DMS114 treated with DMSO at 0.1 percent for 48 hours (cell line): ENCODE data around the gene C16orf74.

Experiments used
- DNase-seq: peaks from one replicate; lab custom pipeline; 2025; ENCODE audit not compliant: unreplicated experiment; lab: John Stamatoyannopoulos, UW

The C16orf74 gene

DNA sequence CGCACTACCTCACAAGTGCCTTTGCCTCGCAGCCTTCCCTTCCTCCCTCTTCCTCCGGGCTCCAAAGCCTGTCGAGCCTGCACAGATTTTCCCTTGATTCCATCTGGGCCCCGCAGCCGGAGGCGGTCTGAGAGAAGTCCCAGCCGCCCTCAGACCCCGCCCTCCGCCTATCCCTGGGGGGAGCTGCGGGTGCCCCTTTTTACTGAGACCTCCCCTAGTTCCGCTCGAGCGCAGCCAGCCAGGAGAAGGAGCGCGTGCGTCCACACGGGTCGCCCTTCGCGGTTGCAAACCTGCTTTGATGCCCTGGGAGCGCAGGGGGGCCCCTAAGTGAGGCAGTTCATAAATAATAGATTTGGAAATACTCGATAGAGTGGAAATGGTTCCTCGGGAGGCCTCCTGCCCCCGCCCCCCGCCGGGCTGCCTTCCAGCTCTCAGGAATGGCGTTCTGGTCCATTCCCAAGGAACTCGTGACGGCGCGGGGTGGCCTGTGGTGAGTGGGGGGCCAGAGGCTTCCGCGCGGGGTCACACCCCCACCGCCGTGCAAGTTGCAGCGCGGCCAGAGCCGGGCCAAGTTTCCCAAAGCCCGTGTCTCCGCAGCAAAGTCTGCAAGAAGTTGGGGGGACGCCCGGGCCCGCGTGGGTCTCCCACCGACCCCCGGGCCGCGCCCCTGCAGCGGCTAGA lies 610 bp downstream of the C16orf74 start:
- DNase-seq, result no peak

DNA sequence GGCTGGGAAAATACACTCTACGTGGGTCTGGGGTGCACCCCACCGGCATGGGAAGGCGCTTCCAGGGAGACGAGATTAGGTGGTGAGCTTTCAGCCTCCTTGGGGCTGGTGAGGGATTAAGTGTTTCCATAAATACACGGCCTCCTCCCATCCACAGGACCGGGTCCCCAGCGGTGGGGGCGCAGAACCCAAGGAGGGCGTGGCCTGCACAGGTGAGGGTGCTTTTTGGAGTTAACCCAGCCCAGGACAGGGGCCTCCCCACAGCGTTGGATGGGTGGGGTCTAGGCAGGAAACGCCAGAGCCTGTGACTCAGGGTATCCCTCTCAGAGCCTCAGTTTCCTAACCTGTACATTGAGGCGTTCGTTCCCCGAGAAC lies 1.1 kb downstream of the C16orf74 start:
- DNase-seq, result no peak

DNA sequence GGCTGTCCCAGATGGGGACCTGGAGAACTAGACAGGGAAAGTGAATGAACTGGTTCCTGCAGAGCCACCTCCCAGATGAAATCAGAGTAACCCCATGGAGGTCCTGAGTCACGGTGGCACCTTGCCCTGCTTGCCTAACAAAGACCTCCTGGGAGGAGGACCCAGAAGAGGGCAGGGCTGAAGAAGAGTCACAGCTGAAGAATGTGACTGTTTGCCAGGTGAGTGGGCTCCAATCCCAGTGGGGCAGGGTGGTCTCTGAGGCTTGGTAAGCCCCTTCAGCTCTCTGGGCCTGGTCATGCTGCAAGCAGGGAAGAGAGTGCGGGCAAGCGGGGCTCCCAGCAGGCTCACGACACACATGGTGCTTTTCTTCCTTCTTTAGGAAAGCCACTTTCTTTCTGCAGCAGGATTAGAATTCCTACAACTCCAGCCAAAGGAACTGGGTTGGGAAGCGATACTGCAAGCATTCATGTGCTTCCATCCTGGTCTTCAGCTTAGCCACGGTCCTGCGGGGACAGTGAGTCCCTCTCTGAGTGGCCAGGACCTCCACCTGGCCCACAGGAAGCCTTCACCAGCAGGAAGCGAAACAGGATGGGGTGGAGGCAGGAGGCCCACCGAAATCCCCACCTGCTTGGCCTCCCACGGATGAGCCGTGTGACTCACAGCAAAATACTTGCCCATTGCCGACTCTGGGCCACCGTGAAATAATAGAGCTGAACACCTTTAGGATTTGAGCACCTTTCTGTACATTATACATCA lies 4.3 kb downstream of the C16orf74 start:
- no peak for DNase-seq

DNA sequence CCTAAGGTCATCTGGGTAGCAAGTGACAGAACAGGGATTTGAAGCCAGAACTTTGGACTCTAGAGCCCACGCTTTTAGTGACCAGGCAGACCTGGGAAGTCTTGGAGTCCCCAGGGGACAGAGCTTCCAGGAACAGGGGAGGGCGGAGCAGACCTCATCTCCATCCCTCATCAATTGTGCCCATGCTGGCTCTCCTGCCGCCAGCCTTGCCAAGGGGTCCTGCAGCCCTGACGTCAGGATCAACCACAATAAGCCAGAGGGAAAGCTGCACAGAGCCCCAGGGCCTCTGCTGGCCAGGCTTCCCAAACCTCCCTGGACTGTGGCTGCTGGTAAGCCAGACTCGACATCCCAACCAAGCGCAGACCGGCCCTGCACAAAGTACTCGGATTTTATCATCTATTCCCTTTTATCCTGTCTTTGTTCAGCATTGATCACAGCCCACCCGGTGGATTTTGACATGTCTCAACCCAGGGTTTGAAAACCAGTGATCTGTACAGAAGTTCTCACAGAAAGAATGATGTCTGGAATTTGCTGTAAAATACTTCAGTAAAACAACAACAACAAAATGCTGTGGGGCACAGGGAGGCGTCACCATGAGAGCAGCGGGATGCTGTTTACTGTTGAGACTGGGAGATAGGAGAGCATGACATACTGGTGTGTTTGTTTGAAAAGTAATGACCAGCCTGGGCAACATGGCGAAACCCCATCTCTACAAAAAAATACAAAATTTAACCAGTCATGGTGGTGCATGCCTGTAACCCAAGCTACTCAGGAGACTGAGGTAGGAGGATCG lies 11.8 kb downstream of the C16orf74 start:
- no peak for DNase-seq

GRCh38 chr16:85736921-85737320 lies 14.0 kb downstream of the C16orf74 start:
- no peak for DNase-seq

- no peak for DNase-seq
These were observed 14.9 kb downstream of the C16orf74 start for GRCh38 chr16:85735946-85736345.

DNA sequence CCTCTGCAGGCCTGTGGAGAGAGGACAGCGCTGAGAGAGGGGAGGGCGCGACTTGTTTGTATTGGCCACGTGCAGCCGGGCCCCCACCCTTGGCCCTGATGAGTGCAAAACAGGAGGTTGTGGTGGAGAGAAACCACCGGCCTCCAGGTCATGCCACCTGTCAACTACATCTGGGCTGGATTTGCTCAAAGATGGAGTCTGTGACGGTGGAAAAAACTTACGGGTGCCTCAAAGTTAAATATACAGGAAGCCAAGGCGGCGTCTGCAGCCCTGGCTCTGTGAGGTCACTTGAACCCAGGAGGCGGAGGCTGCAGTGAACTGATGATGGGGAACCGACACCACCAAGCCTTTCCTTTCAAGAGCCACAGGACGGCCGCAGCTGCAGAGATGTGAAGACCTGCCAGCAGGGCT lies 15.7 kb downstream of the C16orf74 start:
- no peak for DNase-seq

DNA sequence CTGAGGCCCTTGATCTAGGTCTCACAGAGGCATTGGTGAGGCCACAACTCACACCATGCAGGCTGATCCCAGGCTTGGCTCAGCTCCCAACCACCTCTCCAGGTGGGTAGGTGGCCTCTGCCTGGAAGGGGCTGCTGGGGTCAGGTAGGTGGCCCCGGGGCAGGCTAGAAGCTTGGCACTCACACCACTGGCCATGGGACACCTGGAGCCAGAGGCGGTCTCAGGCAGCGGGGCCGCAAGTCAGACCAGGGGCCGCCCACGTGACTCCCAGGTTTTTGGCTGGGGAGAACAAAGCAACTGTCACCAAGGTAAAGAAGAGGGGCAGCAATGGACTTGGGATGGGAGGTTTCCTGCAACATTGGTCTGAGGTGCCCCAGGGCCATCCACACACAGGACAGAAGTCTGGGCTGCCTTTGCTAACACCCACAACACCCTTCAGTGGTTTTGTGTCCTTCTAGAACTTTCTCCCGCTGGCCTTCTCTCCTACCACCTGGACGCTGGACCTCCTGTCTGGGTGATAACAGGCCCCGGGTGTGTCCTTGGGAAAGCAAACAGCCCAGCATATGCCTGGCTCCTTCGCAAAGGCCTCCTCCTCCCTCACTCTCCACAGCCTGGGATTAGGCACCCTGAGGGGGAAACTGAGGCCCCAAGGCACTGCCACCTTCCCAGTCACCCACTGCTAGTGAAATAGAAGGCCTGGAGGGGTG lies 16.4 kb downstream of the C16orf74 start:
- no peak for DNase-seq

DNA sequence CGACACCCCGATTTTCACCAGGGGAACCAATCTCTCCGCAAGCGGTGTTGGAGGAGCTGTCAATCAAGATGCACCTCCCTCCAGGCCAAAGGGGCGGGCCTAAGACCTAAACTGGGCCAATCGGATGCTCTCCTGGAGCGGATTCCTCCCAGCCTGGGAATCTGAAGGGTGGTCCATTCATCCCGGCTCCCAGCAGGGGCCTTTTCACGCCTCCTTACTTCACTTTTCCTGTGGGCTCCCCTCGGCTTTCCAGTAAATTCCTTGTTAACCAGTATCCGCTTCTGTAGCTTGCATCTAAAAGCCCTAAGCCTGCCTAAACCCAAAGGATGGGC lies 17.1 kb downstream of the C16orf74 start:
- DNase-seq, result no peak

- no peak for DNase-seq
These were observed 17.6 kb downstream of the C16orf74 start for GRCh38 chr16:85733155-85733838.

DNA sequence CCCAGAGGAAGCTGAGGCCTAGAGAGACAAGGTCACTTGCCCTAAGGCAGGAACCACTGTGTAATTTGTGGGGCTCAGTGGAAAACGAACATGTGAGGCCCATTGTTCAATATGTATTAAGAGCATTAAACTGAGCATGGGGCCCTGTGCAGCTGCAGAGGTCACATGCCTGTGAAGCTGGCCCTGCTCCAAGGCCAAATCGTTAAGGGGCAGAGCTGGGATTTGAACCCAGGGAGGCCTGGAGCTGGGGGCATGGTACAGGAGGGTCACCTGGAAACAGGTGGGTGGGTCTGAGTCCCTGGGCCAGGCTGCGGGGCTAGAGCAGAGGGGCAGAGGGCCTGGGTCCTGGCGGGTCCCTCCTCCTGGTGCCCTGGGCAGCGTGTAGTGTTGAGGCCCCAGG lies 19.7 kb downstream of the C16orf74 start:
- no peak for DNase-seq

GRCh38 chr16:85730186-85730465 lies 20.8 kb downstream of the C16orf74 start:
- no peak for DNase-seq

- no peak for DNase-seq
These were observed 21.3 kb downstream of the C16orf74 start for GRCh38 chr16:85729452-85730185.

GRCh38 chr16:85728879-85729278 lies 22.0 kb downstream of the C16orf74 start:
- no peak for DNase-seq

DNA sequence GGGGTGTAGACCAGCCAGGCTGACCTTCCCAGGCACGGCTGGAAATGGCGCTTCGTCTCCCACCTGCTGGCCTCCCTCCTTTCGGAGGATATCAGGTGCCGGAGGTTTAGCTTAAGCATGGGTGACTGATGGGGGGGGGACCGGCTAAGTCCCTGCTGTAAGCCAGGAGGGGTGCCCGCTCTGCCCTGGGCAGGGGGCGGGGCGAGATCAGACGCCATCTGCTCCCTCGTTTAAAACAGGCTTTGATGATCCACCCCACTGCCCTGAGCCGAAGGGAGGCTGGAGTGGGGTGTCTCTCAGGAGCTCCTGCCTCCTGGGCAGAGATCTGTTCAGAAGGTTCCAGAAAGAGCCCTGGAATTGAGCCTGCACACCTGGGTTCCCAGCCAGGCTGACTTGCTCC lies 26.0 kb downstream of the C16orf74 start:
- no peak for DNase-seq

- no peak for DNase-seq
These were observed 26.6 kb downstream of the C16orf74 start for GRCh38 chr16:85724126-85724879.

- DNase-seq, result no peak
These were observed 28.6 kb downstream of the C16orf74 start for GRCh38 chr16:85722128-85722893.

DNA sequence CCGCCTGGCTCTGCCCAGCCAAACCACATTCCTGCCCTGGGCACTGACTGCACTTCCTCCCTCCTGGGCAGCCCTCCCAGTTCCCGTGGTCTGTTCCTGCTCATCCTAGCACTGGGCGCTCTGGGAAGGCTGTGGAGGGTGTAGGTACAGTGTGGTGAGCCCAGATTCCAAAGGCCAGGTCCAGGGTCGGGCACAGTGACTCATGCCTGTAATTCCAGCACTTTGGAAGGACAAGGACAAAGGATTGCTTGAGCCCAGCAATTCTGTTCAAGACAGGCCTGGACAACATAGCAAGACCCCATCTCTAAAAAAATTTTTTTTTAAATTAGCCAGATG lies 30.6 kb downstream of the C16orf74 start:
- no peak for DNase-seq
